GM21390 (cell line): Measurements from ENCODE around the gene SMR3B.

ENCODE experiments used
- ATAC-seq: cut with Tn5 transposase; IDR thresholded peaks from one replicate; pipeline ENCODE4 v1.9.1; 2021; ENCODE audit not compliant: unreplicated experiment

Gene SMR3B

DNA sequence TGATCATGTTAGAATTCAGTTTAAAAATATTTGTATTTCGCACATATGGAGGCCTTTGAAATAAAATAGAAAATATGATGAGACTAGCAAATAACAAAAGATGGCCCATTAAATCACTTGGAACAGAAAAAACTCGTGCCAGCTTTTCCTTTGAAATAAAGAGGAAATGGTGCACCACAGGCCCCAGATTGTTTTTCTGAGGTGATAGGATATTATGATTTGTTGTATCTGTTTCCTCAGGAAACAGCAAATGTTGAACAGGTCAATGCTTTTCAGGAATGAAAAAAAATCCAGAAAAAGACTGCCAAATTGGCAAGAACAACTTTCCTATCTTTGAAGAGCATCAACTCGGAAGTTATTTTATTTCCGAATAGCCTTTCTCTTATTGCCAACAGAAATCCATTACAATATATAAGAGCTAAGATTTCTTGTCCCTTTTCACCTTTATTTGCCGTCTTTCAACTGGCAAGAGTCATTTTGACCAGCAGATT is at the start of gene SMR3B:
SMR3B (plus strand) TSS at position 441 of the 491 bp plus-strand sequence. CDS start 1,380 bp downstream, outside the sequence.
- no peak for ATAC-seq

DNA sequence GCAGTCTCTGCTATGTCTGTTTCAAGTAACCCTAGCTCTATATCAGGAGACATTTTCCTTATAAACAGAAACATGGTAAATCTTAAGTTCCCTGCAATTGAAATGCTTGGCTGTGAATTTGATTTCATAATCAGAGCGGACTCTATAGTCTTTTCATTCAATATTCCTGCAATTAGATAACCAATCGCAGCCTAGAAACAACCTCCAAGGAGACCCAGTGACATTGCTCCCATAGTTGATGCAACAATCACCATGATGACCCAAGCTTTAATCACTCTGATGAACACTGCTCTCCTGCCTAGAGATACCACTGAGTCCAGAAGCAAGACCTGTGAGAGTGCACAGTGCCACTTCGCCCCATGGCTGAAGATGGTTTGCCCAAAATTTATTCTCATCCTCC is 48.2 kb upstream of the SMR3B start, which contains the start of gene CABS1:
CABS1 (plus strand) TSS at position 301 of the 400 bp plus-strand sequence; CDS start at position 360, 59 bp downstream.
- ATAC-seq: no peak

DNA sequence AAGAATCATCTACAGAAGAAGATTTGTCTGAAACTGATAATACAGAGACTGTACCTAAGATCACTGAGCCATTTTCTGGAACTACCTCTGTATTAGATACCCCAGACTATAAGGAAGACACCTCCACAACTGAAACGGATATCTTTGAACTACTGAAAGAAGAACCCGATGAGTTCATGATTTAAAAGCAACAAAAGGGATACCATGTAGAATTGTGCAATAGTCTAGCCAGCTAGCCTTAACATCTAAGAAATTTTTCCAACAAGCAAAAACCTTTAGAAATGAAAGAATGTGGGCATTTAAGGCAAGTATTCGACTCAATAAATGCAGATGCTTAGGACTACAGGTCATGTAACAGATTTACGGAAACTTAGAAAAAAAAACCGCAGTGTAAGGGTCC is 46.9 kb upstream of the SMR3B start:
- ATAC-seq: no peak

DNA sequence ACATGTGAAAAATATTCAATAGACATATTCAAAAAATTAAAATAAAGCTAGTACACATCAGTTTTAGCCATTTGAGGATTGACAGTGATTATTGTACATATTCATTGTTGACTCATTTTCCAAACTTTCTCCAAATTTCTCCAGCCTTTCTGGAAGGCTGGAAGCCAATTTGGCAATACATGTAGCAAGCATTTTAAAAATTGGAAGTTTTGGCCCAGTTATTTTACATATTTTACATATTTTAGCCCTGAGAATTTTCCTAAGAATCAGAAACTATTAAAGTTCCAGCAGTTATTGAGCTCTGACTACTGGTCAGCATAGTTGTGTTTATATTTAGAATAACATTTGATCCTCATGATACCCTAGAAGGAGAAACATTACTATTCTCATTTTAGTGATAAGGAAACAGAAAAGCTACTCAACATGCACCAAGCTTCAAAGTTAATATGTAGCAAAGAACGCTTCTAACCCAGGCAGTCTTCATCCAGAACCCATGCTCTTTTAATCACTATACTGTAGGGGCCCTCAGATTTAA is 45.0 kb upstream of the SMR3B start:
- ATAC-seq: no peak

DNA sequence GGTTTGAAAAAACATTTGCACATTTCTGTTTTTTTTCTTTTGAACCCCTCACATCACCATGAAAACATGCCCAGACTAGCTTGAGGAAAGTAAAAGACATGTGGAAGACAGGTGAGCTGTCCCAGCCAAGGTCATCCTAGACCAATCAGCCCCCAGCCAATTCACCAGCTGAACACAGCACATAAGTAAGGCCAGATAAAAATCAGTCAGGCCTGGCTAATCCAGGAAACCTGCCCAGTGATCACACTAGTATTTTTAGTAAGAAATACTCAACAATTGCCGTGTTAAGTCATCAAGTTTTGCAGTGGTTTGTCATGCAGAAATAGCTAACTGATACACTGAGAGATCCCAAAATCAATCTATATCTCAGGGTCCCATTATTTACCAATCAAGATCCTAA is 26.7 kb upstream of the SMR3B start:
- ATAC-seq: no peak

DNA sequence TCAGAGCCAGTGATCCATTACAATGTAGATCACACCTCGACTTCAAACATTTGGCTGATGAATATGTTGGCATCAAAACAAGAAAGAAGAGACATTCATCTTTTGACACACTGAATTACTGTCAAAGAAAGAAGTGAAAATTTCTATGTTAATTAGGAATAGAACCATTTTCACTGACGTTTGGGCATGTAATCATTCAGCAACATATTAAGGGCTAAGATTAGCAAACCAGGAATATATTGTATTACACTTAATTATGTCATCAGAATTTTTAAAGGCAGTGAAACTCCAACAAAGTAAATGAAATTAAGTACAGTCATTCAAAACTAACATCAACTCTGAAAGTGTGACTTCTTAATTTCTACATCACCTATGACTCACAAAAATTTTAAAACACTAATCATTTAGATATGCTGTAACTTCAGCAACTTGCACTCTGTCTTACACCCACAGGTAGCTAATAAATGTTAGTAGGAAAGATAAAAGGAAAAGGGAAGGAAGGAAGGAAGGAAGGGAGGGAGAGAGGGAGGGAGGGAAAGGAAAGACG is 23.7 kb upstream of the SMR3B start:
- no peak for ATAC-seq

- no peak for ATAC-seq
Measured at GRCh38 chr4:70360460-70360859, 22.5 kb upstream of the SMR3B start, which contains the start of gene SMR3A. Gene SMR3A, plus strand, starts transcription at chr4:70360760. Its CDS starts 1,356 bp downstream, at chr4:70362116.

GRCh38 chr4:70364002-70364401 is 18.9 kb upstream of the SMR3B start:
- peak; percentile 53 for ATAC-seq

GRCh38 chr4:70365479-70365878 is 17.5 kb upstream of the SMR3B start:
- no peak for ATAC-seq

DNA sequence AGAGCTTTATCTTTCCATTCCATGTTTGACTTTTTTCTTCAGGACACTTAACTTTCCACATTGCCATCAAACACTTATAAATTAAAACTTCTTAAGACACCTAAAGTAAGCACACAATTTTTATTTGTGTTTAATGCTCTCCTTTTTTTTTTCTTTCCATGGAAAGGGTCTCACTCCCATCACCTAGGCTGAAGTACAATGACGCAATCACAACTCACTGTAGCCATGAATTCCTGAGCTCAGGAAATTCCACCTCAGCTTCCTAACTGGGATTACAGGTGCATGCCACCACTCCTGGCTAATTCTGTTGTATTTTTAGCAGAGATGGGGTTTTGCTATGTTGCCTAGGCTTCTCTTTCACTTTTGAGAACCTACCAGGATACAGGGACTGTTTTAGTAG is 15.1 kb upstream of the SMR3B start:
- ATAC-seq: no peak

GRCh38 chr4:70371987-70372386 is 10.9 kb upstream of the SMR3B start:
- ATAC-seq: no peak

GRCh38 chr4:70372760-70373159 is 10.2 kb upstream of the SMR3B start:
- ATAC-seq: no peak

GRCh38 chr4:70380578-70380977 is 2.4 kb upstream of the SMR3B start:
- ATAC-seq: no peak

DNA sequence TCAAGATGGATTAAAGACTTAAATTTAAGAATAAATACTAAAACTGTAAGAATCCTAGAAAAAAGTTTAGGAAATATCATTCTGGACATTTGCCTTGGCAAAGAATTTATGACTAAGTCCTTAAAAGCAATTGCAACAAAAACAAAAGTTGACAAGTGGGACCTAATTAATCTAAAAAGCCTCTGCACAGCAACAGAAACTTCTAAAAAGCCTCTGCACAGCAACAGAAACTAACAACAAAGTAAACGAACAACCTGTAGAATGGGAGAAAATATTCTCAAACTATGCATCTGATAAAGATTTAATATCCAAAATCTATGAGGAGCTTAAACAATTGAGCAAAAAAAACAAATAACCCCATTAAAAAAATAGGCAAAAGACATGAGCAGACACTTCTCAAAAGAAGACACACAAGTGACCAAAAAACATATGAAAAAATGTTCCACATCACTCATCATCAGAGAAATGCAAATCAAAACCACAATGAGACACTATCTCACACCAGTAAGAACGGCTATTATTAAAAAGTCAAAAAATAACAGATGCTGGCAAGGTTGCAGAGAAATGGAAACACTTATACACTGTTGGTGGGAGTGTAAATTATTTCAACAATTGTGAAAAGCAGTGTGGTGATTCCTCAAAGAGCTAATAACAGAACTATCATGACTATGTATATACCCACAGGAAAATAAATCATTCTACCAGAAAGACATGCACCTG is 9.3 kb downstream of the SMR3B start:
- ATAC-seq: peak; percentile 65

- ATAC-seq: no peak
Measured at GRCh38 chr4:70397580-70397979, 14.6 kb downstream of the SMR3B start, which contains the start of gene OPRPN. Gene OPRPN, plus strand, starts transcription at chr4:70397940. Its CDS starts 1,346 bp downstream, at chr4:70399286.

GRCh38 chr4:70399319-70399718 is 16.4 kb downstream of the SMR3B start:
- ATAC-seq: peak; percentile 49

DNA sequence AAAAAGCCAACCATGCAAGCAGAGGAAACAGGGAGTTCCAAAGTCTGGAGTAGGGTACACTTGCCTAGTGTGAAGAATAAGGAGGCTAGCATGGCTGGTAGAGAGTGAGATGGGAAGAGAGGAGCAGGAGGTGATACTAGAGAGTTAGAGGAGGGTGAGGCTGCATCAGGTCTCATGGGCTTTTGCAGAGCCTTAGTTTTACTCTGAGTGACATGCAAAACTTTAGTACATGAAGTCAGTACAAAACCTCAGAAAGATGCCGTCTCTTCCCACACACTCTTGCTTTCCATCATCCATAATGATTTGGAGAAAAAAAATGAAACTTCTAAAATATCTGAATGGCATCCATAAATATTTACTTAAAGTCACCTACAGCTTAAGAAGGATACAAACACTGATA is 19.8 kb downstream of the SMR3B start:
- peak; percentile 42 for ATAC-seq

GRCh38 chr4:70405765-70406164 is 22.8 kb downstream of the SMR3B start:
- ATAC-seq: peak; percentile 33

DNA sequence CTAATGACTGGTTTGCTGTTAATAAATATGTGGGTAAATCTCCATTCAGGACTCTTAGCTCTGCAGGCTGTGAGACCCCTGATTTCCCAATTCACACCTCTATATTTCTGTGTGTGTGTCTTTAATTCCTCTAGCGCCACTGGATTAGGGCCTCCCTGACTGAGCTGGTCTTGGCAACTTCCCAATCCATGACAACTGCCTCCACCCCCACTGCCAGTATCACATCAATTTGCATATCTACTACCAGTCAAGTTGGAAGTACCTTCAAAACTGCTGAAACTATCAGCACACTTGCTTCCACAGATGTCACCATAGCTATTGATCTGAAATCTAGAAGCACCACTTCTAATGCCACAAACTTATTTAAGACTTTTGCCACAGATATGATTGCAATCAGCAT is 42.4 kb downstream of the SMR3B start:
- no peak for ATAC-seq

DNA sequence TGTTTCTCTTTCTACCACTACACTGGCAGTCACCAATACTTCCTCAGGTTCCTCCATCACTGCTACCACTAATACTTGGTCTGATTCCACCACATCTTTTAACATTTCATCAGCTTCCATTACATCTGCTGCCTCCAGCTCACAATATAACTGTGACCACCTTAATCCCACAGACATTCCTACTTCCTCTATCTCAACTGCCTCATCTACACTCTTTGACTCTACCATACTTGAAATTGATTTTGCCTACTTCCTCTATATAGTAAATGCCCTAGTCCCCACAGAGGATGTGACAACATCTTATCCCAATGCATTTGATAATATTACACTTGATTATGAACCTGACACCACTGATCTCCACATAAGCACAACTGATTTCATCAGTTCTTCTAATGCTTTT is 43.9 kb downstream of the SMR3B start:
- ATAC-seq: no peak

DNA sequence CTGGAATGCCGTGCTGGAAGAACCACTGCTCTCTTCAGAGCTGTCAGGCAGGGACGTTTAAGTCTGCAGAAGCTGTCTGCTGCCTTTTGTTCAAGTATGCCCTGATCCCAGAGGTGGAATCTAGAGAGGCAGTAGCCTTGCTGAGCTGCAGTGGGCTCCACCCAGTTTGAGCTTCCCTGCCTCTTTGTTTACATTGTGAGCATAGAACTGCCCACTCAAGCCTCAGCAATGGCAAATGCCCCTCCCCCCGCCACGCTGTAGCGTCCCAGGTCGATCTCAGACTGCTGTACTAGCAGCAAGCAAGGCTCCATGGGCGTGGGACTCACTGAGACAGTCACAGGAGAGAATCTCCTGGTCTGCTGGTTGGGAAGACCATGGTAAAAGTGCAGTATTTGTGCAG is 54.3 kb downstream of the SMR3B start:
- no peak for ATAC-seq
